CD4-positive, alpha-beta T cell treated with Interferon alpha-2 for 1 hour (primary cell): Measurements from ENCODE around the gene ST6GALNAC5.

ENCODE experiments used
- DNase-seq, 2 donors: peaks; one replicate each; pipeline ENCODE4 v3.0.0-alpha.2; 2020 to 2022

ST6GALNAC5 gene

DNA sequence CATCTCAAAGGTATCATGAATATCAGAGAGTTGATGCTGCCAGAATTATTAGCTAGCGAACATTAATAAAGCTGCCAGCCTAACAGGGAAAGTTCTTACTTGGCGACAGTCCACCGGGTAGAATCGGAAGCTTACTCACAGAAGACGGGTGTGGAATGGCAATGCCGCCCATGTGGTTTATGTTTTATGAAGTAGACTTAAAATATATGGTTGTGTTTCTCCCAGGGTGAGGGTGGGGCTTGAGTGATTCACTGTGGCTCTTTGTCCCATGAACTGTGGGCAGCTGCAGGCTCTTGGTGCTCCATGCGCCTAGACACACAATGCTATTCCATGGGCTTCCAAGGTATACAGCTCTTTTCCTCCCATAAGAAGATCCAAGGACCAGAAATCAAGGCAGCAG lies 189.2 kb downstream of the ST6GALNAC5 start:
- no peak for DNase-seq

DNA sequence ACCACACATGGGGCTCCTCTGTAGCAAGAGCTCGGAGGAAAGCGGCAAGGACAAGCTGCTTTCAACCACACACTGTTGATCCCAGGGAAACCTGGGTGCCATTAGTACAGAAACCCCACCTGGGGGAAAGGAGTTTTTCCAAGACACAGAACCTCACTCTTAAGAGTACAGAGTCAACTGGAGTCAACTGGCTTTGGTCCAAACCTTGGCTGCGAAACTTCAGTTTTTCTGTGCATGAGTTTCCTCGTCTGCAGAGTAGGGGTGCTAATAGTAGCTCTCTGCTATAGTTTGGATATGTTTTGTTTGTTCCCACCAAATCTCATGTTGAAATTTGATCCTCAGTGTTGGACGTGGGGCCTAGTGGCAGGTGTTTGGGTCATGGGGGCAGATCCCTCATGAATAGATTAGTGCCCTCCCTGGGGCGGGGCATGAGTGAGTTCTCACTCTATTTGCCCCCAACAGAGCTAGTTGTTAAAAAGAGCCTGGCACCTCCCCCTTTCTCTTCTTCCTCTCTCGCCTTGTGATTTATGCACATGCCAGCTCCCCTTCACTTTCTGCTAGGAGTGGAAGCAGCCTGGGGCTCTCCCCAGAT lies 190.8 kb downstream of the ST6GALNAC5 start:
- DNase-seq: no peak

DNA sequence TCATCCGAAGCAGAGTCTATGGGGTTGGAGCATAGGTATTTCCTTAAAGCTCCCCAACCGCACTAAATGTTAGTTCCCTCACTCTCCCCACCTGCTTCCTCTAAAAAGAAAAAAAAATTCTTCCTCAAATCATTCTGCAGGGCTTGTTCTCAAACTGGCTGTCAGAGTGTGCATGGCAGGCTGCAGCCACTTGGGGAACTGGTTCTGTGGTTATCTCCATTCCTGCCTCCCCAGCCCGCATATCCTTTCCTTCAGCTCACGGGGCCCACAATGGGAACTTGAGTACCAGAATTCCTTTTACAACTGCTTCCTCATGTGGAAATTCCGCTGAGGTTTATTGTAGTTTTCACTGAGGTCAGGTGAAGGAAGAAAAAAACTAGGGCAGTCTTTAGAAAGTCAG lies 192.7 kb downstream of the ST6GALNAC5 start:
- DNase-seq: no peak

DNA sequence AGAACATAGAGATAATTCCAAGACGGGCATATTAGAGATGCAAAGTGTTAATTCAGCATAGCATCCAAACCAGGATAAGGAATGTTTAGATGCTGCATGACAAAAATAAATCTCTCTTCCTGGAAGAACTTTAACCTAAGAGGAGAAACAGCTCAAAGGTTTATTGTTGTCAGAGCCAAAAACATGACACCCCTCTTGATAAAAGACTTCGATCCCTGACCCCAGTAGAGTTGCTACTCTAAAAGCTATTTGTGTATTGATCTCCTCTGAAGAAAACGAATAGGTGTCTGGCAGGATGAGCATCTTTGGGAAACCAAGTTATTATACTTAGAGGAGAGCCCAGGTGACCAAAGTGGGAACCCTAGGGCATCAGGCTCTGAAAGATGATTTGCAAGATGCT lies 193.9 kb downstream of the ST6GALNAC5 start:
- no peak for DNase-seq

DNA sequence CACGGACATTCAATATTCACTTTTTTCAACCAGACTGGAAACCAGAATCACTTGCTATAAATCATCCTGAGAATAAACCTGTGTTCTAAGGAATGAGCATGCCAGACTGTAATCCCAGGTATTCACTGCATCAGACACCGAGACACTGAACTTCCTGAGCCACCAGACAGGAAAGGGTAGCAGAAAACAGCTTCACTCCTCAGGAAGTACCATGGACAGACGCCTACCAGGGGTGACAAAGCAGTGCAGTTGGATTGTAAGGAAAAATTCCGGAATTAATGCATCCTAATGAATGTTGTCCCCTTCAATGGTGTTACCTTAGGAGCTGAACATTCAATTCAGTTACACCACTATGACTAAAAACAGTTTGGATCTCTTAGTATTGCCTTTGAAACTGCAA lies 195.8 kb downstream of the ST6GALNAC5 start:
- no peak for DNase-seq

DNA sequence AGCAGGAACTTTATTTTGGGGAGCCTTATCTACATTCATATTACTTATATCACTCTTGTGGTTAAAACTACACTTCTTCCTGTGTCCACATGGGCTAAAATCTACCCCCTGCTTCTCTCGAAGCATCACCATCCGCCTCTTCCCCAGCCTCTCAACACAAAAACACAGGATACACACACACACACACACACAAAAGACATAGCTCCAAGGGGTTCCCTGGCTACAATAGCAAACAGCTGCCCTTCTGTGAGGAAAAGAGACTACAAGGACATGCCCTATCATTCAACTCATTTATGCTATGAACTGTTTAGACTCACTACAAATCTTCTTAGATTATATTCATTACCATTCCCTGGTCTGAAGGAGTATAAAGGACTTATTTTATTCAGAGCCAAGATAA lies 197.0 kb downstream of the ST6GALNAC5 start:
- no peak for DNase-seq

DNA sequence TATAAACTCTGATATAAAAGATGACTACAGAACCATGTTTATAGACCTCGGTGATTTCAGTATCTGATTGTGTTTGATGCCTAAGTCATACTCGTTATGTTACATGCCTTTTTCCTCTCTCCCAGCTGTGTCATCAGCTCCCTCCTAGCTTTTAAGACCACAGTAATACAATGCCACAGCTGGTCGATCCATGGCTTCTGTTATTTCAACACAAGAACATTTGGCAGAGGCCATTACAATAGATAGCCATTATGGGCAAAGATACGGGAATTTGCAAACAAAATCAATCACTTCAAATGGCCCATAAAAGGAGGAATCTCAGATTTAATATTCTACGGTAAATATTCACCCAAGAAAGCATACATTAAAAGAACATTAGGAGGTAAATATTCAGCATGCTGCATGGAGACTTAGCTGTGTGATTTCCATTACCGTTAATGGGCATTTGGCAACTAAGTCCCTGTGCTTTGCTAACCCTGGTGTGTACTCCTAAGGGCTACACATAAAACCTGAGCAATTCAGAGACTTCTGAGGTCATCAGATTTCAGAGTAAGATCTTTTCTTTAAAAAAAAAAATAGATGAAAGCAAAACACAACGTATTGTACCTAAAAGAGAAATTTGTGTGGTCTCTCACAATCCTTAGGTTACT lies 198.5 kb downstream of the ST6GALNAC5 start:
- no peak for DNase-seq

DNA sequence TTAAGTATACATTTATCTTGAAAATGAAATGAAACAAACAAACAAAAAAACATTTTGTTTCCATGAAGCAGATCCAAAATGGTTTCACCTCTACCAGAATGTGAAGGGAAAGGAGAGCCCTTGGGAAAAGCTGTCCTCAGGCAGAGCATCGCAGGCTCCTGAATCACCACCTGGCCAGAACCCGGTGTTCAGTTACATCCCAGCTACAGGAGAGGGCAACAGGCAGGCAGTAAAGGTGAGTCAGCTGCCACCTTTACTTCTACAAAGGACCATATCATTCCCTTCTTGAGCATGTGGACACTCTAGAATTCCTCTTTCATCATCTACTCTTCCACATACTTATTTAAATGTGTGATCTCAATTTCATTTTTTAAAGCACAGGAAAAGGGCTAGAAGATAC lies 200.7 kb downstream of the ST6GALNAC5 start:
- no peak for DNase-seq

DNA sequence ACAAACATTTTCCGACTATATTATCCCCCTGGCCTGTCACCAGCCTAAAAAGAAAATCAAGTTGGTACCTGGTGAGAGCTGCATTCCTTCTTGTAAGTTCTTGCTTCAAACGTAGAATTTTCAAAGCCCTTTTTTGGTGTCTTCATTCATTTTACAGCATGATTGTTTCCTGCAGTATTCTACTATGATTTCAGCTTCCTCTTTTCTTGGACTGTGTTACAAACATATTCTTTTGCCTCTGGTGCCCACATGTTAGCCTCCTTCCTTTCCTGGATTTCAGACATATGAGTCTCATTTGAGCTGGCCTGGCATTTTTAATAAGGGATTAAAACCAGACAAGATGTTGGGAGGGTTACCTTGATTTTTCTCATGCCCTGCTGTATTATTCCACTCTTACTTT lies 209.5 kb downstream of the ST6GALNAC5 start:
- no peak for DNase-seq

DNA sequence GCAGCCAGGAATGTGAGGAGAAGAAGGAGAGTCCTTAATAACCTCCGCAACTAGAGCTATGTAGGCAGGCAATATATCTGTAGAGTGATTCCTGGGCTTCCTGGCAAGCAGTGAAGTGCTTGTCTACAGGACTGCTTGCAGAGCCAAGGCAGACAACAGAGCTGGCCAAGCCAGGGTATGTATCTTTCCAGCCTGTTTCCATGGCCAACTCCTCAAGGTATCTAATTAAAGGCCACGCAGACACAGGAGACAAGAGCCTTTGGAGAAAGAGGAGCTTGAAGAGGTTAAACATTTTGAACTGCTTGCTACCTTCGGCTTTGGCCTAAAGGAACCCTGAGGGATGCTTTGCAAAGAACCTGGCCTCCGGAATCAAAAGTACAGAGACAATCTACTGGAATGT lies 214.6 kb downstream of the ST6GALNAC5 start:
- no peak for DNase-seq

DNA sequence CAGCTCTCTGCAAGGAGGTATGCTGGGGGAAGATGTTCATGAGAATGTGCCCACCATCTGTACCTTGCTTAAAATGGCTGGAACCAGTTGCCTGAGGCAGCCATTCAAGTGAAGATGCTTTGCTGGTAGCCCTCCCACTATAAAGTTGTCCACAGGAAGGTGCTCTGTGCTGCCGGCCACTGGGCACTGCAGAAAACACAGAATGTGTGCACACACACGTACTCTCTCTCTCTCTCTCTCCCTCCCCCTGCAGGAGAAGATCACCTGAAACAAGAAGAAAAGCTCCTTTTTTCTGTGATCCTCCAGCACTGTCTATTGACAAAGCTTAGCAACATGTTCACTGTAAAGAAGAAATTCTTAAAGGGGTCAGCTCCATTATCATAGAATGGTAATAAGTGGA lies 217.2 kb downstream of the ST6GALNAC5 start:
- DNase-seq: no peak

DNA sequence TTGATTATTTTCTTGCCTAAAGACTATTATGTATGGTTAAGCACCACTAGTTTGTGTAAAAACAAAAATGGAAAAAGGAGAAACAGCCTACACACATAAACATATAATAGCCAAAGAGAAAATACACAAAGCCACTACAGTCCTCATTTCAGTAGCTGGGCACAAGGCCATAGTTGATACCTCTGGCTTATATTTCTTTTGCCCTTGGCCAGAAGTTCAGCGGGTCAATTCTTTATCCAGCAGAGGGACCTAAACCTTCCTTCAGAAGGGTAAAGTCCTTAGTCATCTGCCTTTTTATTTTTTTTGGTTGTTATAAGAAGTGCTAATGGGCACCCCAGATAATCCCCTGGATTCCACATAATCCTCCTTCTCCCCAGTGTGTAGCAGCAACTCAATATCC lies 217.8 kb downstream of the ST6GALNAC5 start:
- DNase-seq: no peak

DNA sequence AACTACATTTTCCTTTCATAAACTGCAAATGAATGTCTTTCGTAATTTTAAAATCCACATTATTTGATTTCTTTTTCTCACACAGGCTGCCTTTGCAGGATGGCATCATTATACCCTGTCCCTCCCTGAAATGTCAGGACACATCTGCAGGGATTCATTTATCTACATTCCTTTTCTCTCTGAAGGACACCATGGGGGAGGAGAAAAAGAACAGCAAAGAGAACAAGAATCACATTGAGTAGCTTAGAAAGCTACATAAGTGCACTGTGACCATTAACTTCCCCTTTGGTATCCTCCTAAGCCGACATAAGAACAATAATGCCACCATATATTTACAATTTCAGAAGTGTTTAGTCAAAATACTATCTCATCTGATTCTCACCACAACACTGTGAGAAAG lies 222.5 kb downstream of the ST6GALNAC5 start:
- no peak for DNase-seq

DNA sequence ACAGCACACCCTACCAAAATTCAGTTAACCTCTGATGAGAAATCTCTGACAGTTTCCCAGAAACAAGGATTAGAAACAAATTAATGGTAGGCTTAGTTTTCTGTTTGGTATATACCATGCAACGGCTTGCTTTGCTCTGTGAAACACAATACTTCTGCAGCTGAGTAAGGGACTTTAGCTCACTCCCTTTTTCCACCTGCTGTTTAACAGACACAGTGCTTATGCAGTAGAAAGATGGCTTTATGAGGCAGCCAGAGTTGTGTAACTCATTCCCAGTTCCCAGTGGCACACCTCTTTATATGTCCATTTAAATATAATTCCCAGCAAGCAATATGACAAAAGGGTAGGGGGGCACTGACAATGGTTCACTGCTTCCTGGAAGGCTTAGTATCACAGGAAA lies 228.0 kb downstream of the ST6GALNAC5 start:
- DNase-seq: no peak

DNA sequence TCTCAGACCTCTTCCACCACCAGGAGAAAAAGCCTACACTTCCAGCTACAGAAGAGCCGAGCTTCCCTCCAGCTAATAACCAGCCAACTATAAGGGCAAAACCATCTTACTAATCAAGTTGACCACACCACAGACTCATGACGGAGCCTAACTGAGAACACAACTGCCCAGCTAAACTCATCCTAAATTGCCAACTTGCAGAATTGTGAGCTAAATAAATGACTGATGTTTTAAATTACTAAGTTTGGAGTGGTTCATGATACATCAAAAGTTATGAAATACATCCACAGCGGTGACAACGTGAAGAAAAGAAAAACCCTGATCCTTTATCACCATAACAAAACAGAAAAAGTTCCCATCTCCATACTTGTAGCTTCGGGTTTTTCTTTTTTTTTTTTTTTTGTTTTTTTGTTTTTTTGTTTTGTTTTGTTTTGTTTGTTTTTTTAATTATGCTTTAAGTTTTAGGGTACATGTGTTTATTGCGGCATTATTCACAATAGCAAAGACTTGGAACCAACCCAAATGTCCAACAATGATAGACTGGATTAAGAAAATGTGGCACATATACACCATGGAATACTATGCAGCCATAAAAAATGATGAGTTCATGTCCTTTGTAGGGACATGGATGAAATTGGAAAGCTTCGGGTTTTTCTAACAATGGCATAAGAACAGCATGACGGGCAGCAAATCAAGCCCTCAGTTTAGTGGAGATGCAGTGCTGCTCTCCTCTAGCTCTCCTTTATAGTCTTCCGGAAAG lies 229.4 kb downstream of the ST6GALNAC5 start:
- no peak for DNase-seq

DNA sequence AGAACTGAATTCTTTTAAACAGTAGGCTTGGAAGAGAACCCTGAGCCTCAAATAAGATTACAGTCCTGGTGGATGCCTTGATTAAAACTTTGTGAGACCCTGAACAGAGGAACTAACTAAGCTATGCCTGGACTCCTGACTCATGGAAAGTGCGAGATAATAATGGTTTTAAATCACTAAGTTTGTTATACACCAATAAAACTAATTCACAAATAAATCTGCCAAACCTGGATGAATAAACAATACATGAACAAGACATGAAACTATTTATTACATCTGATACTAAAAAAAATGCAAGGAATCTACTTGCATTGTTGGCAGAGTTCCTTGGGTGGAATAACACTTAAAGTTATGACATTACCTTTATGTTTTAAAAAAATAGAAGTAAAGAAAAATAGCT lies 233.6 kb downstream of the ST6GALNAC5 start:
- no peak for DNase-seq

DNA sequence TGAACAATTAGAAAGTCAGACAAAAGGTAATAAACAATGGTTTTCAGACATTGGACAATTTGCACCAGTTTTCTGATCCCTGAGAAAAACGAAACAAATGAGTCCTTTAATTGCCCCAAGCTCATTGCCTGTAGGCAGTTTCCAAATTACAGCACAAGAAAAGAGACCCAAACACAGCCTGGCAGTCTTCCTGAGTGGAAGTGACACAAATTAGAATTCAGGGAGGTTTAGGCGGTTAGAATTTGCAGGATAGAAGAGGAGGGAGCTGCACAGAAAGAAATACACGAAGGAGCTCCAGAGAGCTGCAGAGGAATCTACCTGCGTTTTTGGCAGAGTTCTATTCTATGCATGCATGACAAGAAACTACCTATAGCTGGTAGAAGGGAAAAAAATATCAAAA lies 236.2 kb downstream of the ST6GALNAC5 start:
- DNase-seq: no peak

DNA sequence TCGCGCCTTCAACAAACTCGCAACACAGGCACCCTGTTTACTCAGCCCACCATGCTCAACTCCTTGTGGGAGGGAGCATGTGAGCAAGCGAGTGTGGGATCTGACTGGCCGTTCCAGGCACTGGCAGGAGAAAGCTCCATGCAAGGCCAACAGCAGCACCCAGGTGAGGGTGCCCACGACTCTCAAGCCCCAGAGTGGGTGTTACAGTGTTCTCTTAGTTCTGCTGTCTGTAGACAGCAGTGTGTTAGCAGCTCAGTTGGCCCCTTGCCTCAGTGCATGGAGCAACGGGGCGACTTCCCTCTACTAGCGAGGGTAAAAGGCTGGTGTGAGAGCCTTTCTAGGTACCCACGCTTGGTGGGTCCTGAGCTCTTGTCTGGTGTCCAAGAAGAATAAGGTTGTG lies 237.4 kb downstream of the ST6GALNAC5 start:
- no peak for DNase-seq
